MM.1S (cell line): ENCODE measurements around the gene SAP30BP.

Experiments
- EZH2 ChIP-seq: fragments of 300-600 bp; sonication (generic); optimal IDR thresholded peaks from 2 replicates; pipeline ENCODE3; 2017; ENCODE audit warnings: low read depth, mild to moderate bottlenecking, antibody characterized with exemption, low read length, mixed read lengths
- EZH2phosphoT487 ChIP-seq: fragments of 300-600 bp; sonication (generic); IDR thresholded peaks from 2 replicates; pipeline ENCODE4 v1.6.1; 2018; ENCODE audit warnings: antibody characterized with exemption, low read length
- TF ChIP-seq, protein P1 (sequence below): fragments of 300-600 bp; sonication (generic); IDR thresholded peaks from 2 replicates; pipeline ENCODE4 v1.5.1; 2016; ENCODE audit warnings: antibody characterized with exemption, low read length, mixed read lengths

DNA sequence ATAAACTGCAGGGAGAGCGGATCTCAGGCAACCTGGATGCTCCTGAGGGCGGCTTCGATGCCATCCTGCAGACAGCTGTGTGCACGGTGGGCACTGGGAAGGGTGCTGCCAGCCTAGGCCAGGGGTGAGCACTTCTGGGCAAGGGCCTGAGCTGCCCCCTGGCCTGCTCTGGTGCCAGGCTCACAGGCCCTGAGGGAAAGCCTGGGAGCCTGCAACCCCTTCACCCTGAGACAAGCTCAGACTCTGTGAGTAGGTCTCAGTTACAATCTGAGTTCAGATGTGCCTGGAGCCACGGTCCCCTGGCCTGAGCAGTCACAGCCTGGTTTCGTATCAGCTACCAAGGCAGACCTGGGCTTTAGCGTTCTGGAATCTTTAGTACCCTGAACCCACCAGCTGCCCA, 62.2 kb downstream of the SAP30BP start:
- TF ChIP-seq EZH2, result no peak
- TF ChIP-seq, protein P1, sequence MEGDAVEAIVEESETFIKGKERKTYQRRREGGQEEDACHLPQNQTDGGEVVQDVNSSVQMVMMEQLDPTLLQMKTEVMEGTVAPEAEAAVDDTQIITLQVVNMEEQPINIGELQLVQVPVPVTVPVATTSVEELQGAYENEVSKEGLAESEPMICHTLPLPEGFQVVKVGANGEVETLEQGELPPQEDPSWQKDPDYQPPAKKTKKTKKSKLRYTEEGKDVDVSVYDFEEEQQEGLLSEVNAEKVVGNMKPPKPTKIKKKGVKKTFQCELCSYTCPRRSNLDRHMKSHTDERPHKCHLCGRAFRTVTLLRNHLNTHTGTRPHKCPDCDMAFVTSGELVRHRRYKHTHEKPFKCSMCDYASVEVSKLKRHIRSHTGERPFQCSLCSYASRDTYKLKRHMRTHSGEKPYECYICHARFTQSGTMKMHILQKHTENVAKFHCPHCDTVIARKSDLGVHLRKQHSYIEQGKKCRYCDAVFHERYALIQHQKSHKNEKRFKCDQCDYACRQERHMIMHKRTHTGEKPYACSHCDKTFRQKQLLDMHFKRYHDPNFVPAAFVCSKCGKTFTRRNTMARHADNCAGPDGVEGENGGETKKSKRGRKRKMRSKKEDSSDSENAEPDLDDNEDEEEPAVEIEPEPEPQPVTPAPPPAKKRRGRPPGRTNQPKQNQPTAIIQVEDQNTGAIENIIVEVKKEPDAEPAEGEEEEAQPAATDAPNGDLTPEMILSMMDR, result no peak
- no peak for TF ChIP-seq EZH2phosphoT487
